Smooth muscle cell (in vitro differentiated cells): ENCODE data around the gene DGCR6L. TPM values are rescaled to one million over a fixed set of nuclear protein-coding genes. Genes with fewer than 3 reads are reported as not detected.
"Not testable (repeated sequence)": the region's sequence is repeated elsewhere in the genome, so short reads cannot be mapped to it uniquely, and the experiment has no call there.

Experiments used
- DNase-seq: peaks from one replicate; lab custom pipeline; 2025; ENCODE audit not compliant: unreplicated experiment; lab: John Stamatoyannopoulos, UW
- H2AFZ ChIP-seq: fragments of 200-600 bp; sonication (generic); 2 replicates; pipeline ENCODE4 v1.6.0; 2016; ENCODE audit warnings: antibody characterized with exemption, low read depth, mild to moderate bottlenecking
- H3F3A ChIP-seq: fragments of 200-600 bp; sonication (generic); 2 replicates; pipeline ENCODE4 v1.6.0; 2017; ENCODE audit warnings: antibody characterized with exemption, low read depth
- H3K27ac ChIP-seq: fragments of 200-600 bp; sonication (generic); 2 replicates; pipeline ENCODE4 v1.5.1; 2016; ENCODE audit warnings: low read depth, mild to moderate bottlenecking
- H3K27me3 ChIP-seq: fragments of 200-600 bp; sonication (generic); 2 replicates; pipeline ENCODE4 v1.6.1; 2016; ENCODE audit warnings: low read depth, mild to moderate bottlenecking
- H3K36me3 ChIP-seq: fragments of 200-600 bp; sonication (generic); 2 replicates; pipeline ENCODE4 v1.5.1; 2016; ENCODE audit warnings: low read depth
- H3K4me1 ChIP-seq: fragments of 200-600 bp; sonication (generic); 2 replicates; pipeline ENCODE4 v1.5.1; 2016; ENCODE audit warnings: low read depth
- H3K4me2 ChIP-seq: fragments of 200-600 bp; sonication (generic); 2 replicates; pipeline ENCODE4 v1.6.0; 2016; ENCODE audit warnings: mild to moderate bottlenecking
- H3K4me3 ChIP-seq: fragments of 200-600 bp; sonication (generic); 2 replicates; pipeline ENCODE4 v1.5.1; 2016; ENCODE audit warnings: mild to moderate bottlenecking
- H3K79me2 ChIP-seq: fragments of 200-600 bp; sonication (generic); 2 replicates; pipeline ENCODE4 v1.6.0; 2016; ENCODE audit warnings: low read depth, mild to moderate bottlenecking
- H3K9ac ChIP-seq: fragments of 200-600 bp; sonication (generic); 2 replicates; pipeline ENCODE4 v1.6.0; 2016; ENCODE audit warnings: low read depth
- H3K9me3 ChIP-seq: fragments of 200-600 bp; sonication (generic); replicated peaks from 2 replicates; pipeline ENCODE4 v1.5.1; 2016; ENCODE audit warnings: low read depth
- H4K20me1 ChIP-seq: fragments of 200-600 bp; sonication (generic); 2 replicates; pipeline ENCODE4 v1.6.0; 2016; ENCODE audit warnings: low read depth
- WGBS: methylation state at CpG from one replicate; pipeline ENCODE4 v1.1.7; 2016; ENCODE audit warnings: low lambda C conversion rate; 5-methylcytosine and 5-hydroxymethylcytosine counted together
- polyA plus RNA-seq: library from polyadenylated mRNA; unstranded; fragments of >200 nt; fragmentation: Nextera tagmentation; extraction: Ambion mirVana; gene quantifications from 2 replicates; pipeline ENCODE4 v1.2.1, GENCODE V29; 2016
- total RNA-seq: library from RNA; depleted of rRNA; stranded (reverse); fragments of >200 nt; gene quantifications from 2 replicates; pipeline ENCODE4 v1.2.3, GENCODE V29; 2014
- TF ChIP-seq, protein P1 (sequence below): fragments of 200-600 bp; sonication (generic); IDR thresholded peaks from 2 replicates; pipeline ENCODE4 v1.5.1; 2017; ENCODE audit warnings: borderline replicate concordance, mild to moderate bottlenecking, antibody characterized with exemption; ENCODE audit not compliant: insufficient read depth, poor library complexity, severe bottlenecking

Gene DGCR6L
- total and polyA plus RNA-seq, 2 experiments from 2014 or later, result 30.3 to 77.6 TPM

- not testable (repeated sequence) for H3K27ac ChIP-seq, H3K4me2 ChIP-seq, H3K9ac ChIP-seq, H3K79me2 ChIP-seq, H3F3A ChIP-seq, H3K36me3 ChIP-seq, H3K4me3 ChIP-seq, H3K4me1 ChIP-seq, H3K27me3 ChIP-seq, H3K9me3 ChIP-seq, H2AFZ ChIP-seq, H4K20me1 ChIP-seq, DNase-seq
- WGBS, result 77% methylated on average over 15 of the region's 20 CpGs
Measured at GRCh38 chr22:20286784-20287423, 33.0 kb downstream of the DGCR6L start.

DNA sequence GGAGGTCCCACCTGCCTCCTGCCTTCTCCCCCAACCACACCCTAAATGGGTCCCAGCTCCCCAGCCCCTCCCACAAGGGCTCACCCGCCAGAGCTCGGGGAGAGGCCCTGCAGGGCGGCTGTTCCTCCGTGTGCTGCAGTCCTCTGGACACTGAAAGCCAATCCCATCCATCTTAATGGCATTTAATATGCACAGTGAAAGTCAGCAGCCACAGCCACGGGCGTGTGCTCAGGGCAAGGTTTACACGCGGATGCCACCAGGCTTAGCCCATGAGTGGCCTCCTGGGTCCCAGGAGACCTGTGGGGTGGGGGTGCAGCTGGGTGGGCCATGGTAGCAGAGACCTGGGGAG is 33.6 kb downstream of the DGCR6L start:
- not testable (repeated sequence) for H2AFZ ChIP-seq, H3K9ac ChIP-seq, H3K79me2 ChIP-seq, H3K4me2 ChIP-seq, H3K9me3 ChIP-seq, H3K4me1 ChIP-seq, H3F3A ChIP-seq, H3K27ac ChIP-seq, H3K27me3 ChIP-seq, DNase-seq, H4K20me1 ChIP-seq, H3K36me3 ChIP-seq, H3K4me3 ChIP-seq
- WGBS, result 53% methylated on average over 8 of the region's 8 CpGs

GRCh38 chr22:20285473-20286311 is 34.2 kb downstream of the DGCR6L start:
- not testable (repeated sequence) for H3K4me3 ChIP-seq, H2AFZ ChIP-seq, H3K9me3 ChIP-seq, H3K4me2 ChIP-seq, H3K79me2 ChIP-seq, H3K36me3 ChIP-seq, H3K27ac ChIP-seq, H3F3A ChIP-seq, H3K27me3 ChIP-seq, H3K9ac ChIP-seq, H4K20me1 ChIP-seq, H3K4me1 ChIP-seq
- DNase-seq, result peak; percentile 53
- TF ChIP-seq, protein P1, sequence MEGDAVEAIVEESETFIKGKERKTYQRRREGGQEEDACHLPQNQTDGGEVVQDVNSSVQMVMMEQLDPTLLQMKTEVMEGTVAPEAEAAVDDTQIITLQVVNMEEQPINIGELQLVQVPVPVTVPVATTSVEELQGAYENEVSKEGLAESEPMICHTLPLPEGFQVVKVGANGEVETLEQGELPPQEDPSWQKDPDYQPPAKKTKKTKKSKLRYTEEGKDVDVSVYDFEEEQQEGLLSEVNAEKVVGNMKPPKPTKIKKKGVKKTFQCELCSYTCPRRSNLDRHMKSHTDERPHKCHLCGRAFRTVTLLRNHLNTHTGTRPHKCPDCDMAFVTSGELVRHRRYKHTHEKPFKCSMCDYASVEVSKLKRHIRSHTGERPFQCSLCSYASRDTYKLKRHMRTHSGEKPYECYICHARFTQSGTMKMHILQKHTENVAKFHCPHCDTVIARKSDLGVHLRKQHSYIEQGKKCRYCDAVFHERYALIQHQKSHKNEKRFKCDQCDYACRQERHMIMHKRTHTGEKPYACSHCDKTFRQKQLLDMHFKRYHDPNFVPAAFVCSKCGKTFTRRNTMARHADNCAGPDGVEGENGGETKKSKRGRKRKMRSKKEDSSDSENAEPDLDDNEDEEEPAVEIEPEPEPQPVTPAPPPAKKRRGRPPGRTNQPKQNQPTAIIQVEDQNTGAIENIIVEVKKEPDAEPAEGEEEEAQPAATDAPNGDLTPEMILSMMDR, result peak; percentile 86
- WGBS, result 28% methylated on average over 9 of the region's 12 CpGs

DNA sequence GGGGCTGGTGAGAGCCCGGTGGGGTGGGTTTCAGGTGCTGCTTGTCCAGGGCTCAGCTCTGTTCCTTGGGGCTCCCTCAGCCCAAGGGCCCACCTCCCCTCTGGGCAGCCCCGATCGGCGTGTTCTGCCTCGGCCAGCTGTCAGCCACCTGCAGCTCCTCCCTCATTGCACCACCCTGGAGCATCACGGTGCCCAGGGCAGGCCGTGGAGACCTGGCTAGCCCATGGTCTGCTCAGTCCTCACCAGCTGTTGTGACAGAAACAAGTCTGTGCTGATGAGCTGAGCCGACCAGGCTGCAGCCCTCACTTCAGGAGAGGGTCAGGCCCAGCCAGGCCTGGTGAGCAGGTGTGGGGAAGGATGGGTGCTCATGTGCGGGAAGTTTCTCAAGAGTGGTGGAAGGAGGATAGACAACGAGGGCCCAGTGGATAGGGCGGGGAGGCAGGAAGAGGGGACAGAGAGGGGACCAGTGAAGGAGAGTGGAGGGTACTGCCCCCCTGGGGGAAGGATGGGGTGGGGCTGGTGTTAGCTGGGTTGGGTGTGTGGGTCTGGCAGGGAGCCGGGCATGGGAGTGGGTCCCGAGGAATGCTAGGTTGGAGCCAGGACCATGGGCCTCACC is 35.3 kb downstream of the DGCR6L start:
- no peak for DNase-seq
- WGBS, result 90% methylated on average over 11 of the region's 13 CpGs

More for the DNA sequence above, 35.3 kb downstream of the DGCR6L start:
- no peak overlapping the region for H3K4me3 ChIP-seq
- no peaks in the 10 kb centered on the region for H3F3A ChIP-seq
- no peaks in the 10 kb centered on the region for H3K4me1 ChIP-seq
- H4K20me1 ChIP-seq, result no peaks in the 10 kb centered on the region
- no peaks in the 10 kb centered on the region for H3K27me3 ChIP-seq
- no peaks in the 10 kb centered on the region for H3K79me2 ChIP-seq
- no peak overlapping the region for H3K27ac ChIP-seq
- H3K9ac ChIP-seq, result no peak overlapping the region
- TF ChIP-seq, protein P1, result no peak
- no peak overlapping the region for H2AFZ ChIP-seq
- no peaks in the 10 kb centered on the region for H3K36me3 ChIP-seq
- H3K9me3 ChIP-seq, result no peaks in the 10 kb centered on the region
- no peak overlapping the region for H3K4me2 ChIP-seq
